LNCAP (cell line): ENCODE data around the gene QSOX2.

Experiments used
- CTCF ChIP-seq: fragments of 450-650 bp; IDR thresholded peaks from 2 replicates; pipeline ENCODE4 v1.5.1; 2017; ENCODE audit warnings: mild to moderate bottlenecking

QSOX2 gene

GRCh38 chr9:136274786-136275654 is 29.4 kb upstream of the QSOX2 start:
- TF ChIP-seq CTCF, result no peak

- no peak for TF ChIP-seq CTCF
Observed at GRCh38 chr9:136273921-136274785, 28.5 kb upstream of the QSOX2 start.

- no peak for TF ChIP-seq CTCF
Observed at GRCh38 chr9:136273244-136273865, 27.7 kb upstream of the QSOX2 start.

GRCh38 chr9:136270173-136270705 is 24.6 kb upstream of the QSOX2 start:
- no peak for TF ChIP-seq CTCF

- TF ChIP-seq CTCF, result no peak
Observed at GRCh38 chr9:136268735-136269134, 23.1 kb upstream of the QSOX2 start.

- TF ChIP-seq CTCF, result no peak
Observed at GRCh38 chr9:136268318-136268717, 22.7 kb upstream of the QSOX2 start.
